IPS DF 4.7 (cell line): ENCODE data around the gene GNAO1.
"Not testable (repeated sequence)": the region's sequence is repeated elsewhere in the genome, so short reads cannot be mapped to it uniquely, and the experiment has no call there.

Experiments
- DNase-seq: peaks from one replicate; pipeline ENCODE4 v3.0.0-alpha.2; 2013; ENCODE audit warnings: low spot score; ENCODE audit errors: extremely low read depth

GNAO1 gene

GRCh38 chr16:56362706-56363105 lies 171.4 kb downstream of the GNAO1 start:
- DNase-seq, result no peak

DNA sequence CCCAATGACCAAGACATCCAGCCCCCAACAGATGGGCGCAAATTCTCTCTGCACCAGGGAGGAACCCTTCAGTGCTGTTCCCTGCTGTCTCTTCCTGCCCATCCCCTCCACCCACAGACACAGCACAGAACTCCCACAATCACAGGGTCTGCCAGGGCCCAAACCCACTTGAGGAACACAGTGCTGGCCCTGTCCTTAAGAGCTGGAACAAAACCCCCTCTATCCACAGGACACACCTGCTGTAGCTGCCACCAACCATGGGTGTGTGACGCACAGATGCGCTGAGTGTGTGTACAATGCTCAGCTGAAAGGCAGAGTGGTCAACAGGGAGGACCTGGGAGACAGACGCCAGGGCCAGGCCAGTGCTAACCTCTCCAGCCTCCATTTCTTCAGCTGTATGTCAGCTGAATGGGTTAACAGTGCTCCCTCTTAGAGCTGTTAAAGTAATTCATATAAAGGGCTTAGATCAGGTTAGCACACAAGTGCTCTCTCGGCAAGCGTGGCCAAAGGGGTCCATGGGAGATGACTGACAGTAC lies 172.0 kb downstream of the GNAO1 start:
- DNase-seq, result no peak

DNA sequence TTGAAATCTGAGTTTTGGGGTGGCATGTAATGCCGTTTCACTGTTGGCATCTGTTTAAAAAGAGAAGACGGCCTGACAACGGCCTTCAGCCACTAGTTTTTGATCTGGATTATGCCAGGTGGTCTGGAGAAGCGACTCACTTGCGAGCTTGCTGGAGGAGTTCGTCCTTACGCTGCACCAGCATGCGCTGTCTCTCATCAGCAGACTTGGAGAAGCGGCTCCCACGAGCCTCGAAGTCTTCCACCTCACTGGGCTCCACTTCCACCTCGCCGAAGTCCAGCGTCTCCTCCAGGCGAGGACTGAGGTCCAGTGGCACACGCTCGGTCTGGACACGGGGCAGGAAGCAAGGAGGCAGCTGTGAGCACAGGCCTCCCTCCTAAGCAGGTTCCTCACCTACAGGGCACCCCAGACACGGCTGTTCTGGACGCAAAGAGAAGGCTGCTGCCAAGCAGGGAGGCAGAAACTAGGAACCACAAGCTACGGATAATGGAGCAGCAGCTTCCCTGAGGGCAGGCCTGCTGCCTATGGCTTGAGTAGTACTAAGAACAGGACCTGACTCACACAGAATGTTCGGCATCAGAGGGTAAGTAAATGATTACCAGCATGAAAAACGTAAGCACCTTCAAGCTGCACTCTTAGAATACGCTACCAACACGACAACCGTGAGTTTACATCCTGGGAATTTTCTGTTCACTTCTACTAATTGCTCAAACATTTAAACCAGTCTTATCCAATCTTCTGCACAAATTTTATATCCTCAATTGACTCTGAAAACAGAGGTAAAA lies 172.7 kb downstream of the GNAO1 start:
- no peak for DNase-seq

GRCh38 chr16:56364865-56365264 lies 173.6 kb downstream of the GNAO1 start:
- DNase-seq, result no peak

DNA sequence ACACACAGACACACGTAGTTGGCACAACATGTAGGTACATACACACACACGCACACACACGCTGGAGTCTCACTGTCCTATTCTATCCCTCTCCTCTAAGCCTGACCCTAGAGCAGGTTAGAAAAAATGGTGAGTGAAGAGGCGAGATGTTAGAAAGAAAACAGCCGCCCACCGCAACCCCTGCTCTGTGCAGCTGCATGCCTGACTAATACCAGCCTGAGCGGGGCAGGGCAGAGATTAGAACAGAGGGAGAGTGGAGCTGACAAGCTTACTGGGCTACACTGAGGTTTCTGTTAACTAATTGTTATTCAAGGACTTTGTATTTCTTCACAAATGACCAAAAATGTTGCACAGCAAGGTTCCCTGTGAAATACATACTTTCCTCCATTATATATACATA lies 174.3 kb downstream of the GNAO1 start:
- no peak for DNase-seq

DNA sequence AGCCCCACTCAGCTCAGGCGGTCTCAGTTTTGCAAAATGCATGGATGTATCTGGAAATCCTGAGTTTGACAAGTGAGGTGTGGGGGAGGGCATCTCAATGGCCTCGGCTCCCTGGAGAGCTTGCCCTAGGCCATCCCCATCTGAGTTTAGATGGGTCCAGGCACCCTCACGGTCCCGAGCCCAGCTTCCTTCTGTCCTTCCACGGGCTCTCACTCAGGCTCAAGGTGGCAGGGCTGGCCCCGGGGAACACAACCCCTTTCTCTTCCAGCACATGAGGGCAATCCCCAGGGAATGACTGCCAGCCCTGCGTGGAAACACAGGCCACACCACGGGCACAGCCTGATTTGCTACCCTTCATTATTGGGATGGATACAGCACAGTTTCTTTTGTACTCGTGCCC lies 175.7 kb downstream of the GNAO1 start:
- no peak for DNase-seq

DNA sequence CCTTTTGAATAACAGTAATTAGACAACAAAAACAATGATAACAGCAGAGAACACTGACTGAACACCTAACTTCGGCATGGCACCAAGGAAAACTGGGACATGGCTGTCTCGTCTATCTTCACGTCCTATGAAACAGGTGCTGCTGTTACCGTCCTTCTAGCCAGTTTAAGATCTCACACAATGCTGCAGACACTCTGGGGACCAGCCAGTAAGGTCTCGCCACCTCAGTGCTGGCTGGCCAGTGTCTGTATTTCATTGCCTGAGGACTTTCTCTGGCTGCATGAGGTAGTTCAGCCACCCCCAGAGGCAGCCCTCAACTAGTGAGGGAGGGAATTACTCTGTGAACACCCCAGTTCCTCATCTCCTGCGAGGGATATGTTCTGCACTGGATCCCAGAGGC lies 176.5 kb downstream of the GNAO1 start:
- no peak for DNase-seq

DNA sequence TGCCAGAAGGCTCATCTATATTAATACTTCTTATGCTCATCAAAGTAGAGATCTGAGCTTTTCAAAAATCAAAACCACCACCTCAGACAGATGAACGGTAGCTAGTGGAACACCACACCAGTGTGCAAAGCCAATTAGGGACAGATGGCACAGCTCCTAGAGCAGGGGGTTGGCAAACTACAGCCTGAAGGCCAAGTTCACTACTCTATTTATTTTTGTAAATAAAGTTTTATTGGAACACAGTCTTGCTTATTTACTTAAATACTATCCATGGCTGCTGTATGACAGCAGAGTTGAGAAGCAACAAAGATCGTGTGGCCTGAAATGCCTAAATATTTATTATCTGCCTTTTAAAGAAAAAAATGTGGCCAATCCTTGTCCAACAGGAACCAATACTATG lies 177.3 kb downstream of the GNAO1 start:
- DNase-seq, result no peak

- no peak for DNase-seq
These were observed 177.9 kb downstream of the GNAO1 start for GRCh38 chr16:56369202-56369601.

- no peak for DNase-seq
These were observed 179.0 kb downstream of the GNAO1 start for GRCh38 chr16:56370185-56370874.

- no peak for DNase-seq
These were observed 179.8 kb downstream of the GNAO1 start for GRCh38 chr16:56370875-56371659.

- DNase-seq, result no peak
These were observed 180.3 kb downstream of the GNAO1 start for GRCh38 chr16:56371660-56371937.

DNA sequence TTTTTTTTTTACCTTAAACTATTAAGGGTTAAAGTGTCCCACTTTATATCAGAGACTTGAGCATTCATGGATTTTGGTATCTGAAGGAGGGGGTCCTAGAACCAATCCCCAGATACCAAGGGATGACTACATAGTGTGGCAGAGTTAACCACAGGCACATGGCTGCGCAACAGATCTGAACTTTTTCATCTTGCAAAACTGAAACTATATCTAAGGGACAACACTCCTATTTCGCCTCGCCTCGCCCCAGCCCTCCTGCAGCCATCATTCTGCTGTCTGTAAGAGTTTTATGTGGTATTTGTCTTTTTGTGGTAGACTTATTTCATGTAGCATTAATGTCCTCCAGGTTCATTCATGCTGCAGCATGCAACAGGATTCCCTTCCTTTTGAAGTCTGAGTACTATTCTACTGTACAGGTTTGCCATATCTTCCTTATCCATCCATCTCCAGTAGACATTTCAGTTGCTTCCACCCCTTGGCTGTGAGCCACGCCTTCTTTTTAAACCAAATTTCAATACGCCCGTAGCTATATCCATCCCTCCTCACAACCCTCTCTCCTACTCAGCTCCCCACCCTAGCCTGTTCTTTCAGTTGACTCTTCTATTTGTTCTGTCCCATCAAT lies 180.8 kb downstream of the GNAO1 start:
- DNase-seq, result no peak

GRCh38 chr16:56373003-56373402 lies 181.7 kb downstream of the GNAO1 start:
- no peak for DNase-seq

DNA sequence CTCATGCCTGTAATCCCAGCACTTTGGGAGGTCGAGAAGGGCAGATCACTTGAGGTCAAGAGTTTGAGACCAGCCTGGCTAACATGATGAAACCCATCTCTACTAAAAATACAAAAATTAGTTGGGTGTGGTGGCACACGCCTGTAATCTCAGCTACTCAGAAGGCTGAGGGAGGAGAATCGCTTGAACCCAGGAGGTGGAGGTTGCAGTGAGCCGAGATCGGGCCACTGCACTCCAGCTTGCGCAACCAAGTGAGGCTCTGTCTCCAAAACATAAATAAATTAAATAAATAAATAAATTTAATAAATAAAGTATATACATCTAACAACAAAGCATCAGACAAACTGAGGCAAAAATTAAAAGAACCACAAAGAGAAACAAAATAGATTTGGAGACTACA lies 184.5 kb downstream of the GNAO1 start:
- not testable (repeated sequence) for DNase-seq

GRCh38 chr16:56379044-56379443 lies 187.8 kb downstream of the GNAO1 start:
- DNase-seq, result not testable (repeated sequence)

- not testable (repeated sequence) for DNase-seq
These were observed 189.6 kb downstream of the GNAO1 start for GRCh38 chr16:56380778-56381485.

DNA sequence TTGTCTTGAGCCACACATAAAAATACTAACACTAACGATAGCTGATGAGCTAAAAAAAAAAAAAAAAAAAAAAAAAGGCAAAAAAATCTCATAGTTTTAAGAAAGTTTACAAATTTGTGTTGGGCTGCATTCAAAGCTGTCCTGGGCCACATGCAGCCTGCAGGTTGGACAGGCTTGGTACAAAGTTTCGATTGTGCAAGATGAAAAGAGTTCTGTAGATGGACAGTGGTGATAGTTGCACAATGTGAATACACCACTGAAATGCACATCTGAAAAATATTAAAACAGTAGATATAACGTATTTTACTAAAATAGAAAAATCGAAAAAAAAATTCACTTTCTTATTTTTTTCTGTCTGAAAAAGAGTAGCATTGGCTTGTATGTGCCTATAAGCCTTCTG lies 191.2 kb downstream of the GNAO1 start:
- DNase-seq, result no peak

DNA sequence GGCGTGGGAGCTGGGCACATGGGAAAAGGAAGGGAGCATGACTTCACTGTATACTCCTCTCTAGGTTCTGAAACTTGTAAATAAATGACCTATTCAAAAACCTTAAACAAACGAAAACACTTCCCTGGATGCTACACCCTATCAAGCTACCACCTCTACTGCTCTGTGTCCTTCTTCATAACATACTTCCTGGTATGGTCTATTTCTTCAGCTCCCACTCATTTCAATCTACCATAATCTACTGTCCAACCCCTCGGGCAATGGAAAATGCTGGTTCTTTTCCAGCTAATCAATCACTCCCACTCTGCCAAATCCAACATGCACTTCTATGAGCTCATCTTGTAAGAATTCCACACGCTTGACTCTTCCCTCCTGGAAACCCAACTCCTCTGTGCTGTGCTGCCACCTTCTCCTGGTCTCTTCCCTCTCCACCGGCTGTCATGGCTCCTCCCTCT lies 191.6 kb downstream of the GNAO1 start:
- no peak for DNase-seq

GRCh38 chr16:56384074-56384721 lies 192.9 kb downstream of the GNAO1 start:
- no peak for DNase-seq
